ENCODE measurements around the gene DSP. TPM values are rescaled to one million over a fixed set of nuclear protein-coding genes. Genes with fewer than 3 reads are reported as not detected.

Gene DSP
- total and polyA plus RNA-seq, 2 of the 13 experiments (the other 11 are each of a cell fraction or from before 2014, with no cell fraction given): 89.8 to 117 TPM

- TF ChIP-seq PLRG1 (conservative IDR thresholded peaks at IDR 0.05) (no peak), ZNF746 (CRISPR knock-in tag; IDR thresholded peaks at IDR 0.05) (no peak), PRPF4 (IDR thresholded peaks at IDR 0.05; ENCODE audit: low read depth, low read length, poor library complexity, severe bottlenecking) (peak; percentile 54), MIXL1 (CRISPR knock-in tag; IDR thresholded peaks at IDR 0.05) (no peak), ASH2L (IDR thresholded peaks at IDR 0.05; ENCODE audit: insufficient read length, low read depth, low read length) (peak; percentile 16), SRF (IDR thresholded peaks at IDR 0.05; ENCODE audit: low read depth, low read length) (no peak), PCBP2 (optimal IDR thresholded peaks at IDR 0.05; ENCODE audit: low read depth, low read length, poor library complexity, severe bottlenecking) (no peak), FLYWCH1 (CRISPR knock-in tag; IDR thresholded peaks at IDR 0.05) (no peak), KAT7 (CRISPR knock-in tag; IDR thresholded peaks at IDR 0.05; ENCODE audit: borderline replicate concordance) (no peak), GMEB2 (CRISPR knock-in tag; IDR thresholded peaks at IDR 0.05; ENCODE audit: low read depth) (no peak), RNF219 (CRISPR knock-in tag; IDR thresholded peaks at IDR 0.05) (no peak), ZNF362 (CRISPR knock-in tag; IDR thresholded peaks at IDR 0.05; ENCODE audit: borderline replicate concordance) (no peak), ZNF770 (CRISPR knock-in tag; IDR thresholded peaks at IDR 0.05) (no peak), FOSL2 (CRISPR knock-in tag; IDR thresholded peaks at IDR 0.05) (peak; percentile 46; the same call in 1 of the 2 replicates), MAFG (CRISPR knock-in tag; IDR thresholded peaks at IDR 0.05) (no peak), ZBTB4 (CRISPR knock-in tag; IDR thresholded peaks at IDR 0.05; ENCODE audit: borderline replicate concordance) (no peak), ERF (CRISPR knock-in tag; IDR thresholded peaks at IDR 0.05) (0 out of 2 replicates have a peak, but pooled peaks have one; percentile 5), TAF1 (CRISPR knock-in tag; IDR thresholded peaks at IDR 0.05) (peak; percentile 28; the same call in 1 of the 2 replicates), THAP11 (CRISPR knock-in tag; IDR thresholded peaks at IDR 0.05) (no peak), ZNF160 (CRISPR knock-in tag; IDR thresholded peaks at IDR 0.05) (no peak), NFATC3 (CRISPR knock-in tag; IDR thresholded peaks at IDR 0.05) (no peak), FOXP1 (IDR thresholded peaks at IDR 0.05) (no peak), FOXP1 (CRISPR knock-in tag; IDR thresholded peaks at IDR 0.05) (no peak)
These were observed 4.5 kb downstream of the DSP start (continued) for GRCh38 chr6:7546020-7546369.
